IMR-90 (cell line): ENCODE results near the gene RASD2. TPM values are rescaled to one million over a fixed set of nuclear protein-coding genes. Genes with fewer than 3 reads are reported as not detected.

Experiments
- ATAC-seq: fragments of 200-7000 bp; cut with Tn5 transposase; 2 replicates; pipeline ENCODE4 v1.9.1; 2020; ENCODE audit warnings: low read depth, mild to moderate bottlenecking, moderate library complexity
- BruUV-seq: library from RNA; stranded (reverse); fragments of 400-500 nt; replicated peaks from 2 replicates; lab custom pipeline; 2021; lab: Mats Ljungman, UMichigan
- CTCF ChIA-PET: fragments of 300-600 bp; formaldehyde crosslinking; extraction: SDS; loops from one replicate; lab custom pipeline; 2021; ENCODE audit warnings: antibody characterized with exemption; lab: Yijun Ruan, JAX
- POLR2A ChIA-PET: fragments of 300-600 bp; sonication (Branson Sonifier 250); formaldehyde crosslinking; loops from one replicate; lab custom pipeline; 2022; ENCODE audit warnings: antibody characterized with exemption; ENCODE audit not compliant: unreplicated experiment; lab: Charles Lee
- DNase-seq: peaks from one replicate; pipeline ENCODE4 v3.0.0; 2013
- H2AFZ ChIP-seq: replicated peaks from 2 replicates; pipeline ENCODE3; 2013; ENCODE audit warnings: low read length, mild to moderate bottlenecking; ENCODE audit not compliant: poor library complexity
- H2AK5ac ChIP-seq: 2 replicates; pipeline ENCODE4 v1.6.1; 2013; ENCODE audit warnings: low read depth, low read length, inconsistent platforms
- H2AK9ac ChIP-seq: replicated peaks from 2 replicates; pipeline ENCODE3; 2013; ENCODE audit warnings: mild to moderate bottlenecking, low read depth, low read length, moderate library complexity; ENCODE audit not compliant: poor library complexity
- H2BK120ac ChIP-seq: 2 replicates; pipeline ENCODE4 v1.6.1; 2013; ENCODE audit warnings: low read depth, low read length, inconsistent platforms
- H2BK15ac ChIP-seq: 3 replicates; pipeline ENCODE4 v1.6.1; 2013; ENCODE audit warnings: low read depth, low read length, inconsistent platforms
- H2BK20ac ChIP-seq: 2 replicates; pipeline ENCODE4 v1.6.1; 2013; ENCODE audit warnings: low read depth, mild to moderate bottlenecking, inconsistent platforms, low read length, moderate library complexity
- H2BK5ac ChIP-seq: 2 replicates; pipeline ENCODE4 v1.6.1; 2013; ENCODE audit warnings: mild to moderate bottlenecking, low read depth, low read length, inconsistent platforms; ENCODE audit not compliant: poor library complexity, severe bottlenecking
- H3K14ac ChIP-seq: replicated peaks from 2 replicates; pipeline ENCODE4 v1.6.1; 2013; ENCODE audit warnings: low read depth, low read length, inconsistent platforms
- H3K18ac ChIP-seq: 2 replicates; pipeline ENCODE4 v1.6.1; 2013; ENCODE audit warnings: low read depth, low read length, control low read depth
- H3K23ac ChIP-seq: 2 replicates; pipeline ENCODE4 v1.6.1; 2013; ENCODE audit warnings: low read depth, low read length, inconsistent platforms
- H3K27ac ChIP-seq: 2 replicates; pipeline ENCODE4 v1.5.1; 2013; ENCODE audit warnings: mild to moderate bottlenecking, control low read depth, low read length; ENCODE audit not compliant: insufficient read depth
- H3K27me3 ChIP-seq: 2 replicates; pipeline ENCODE4 v1.6.1; 2013; ENCODE audit warnings: low read length; ENCODE audit not compliant: control insufficient read depth, insufficient read depth
- H3K36me3 ChIP-seq: 2 replicates; pipeline ENCODE4 v1.6.1; 2013; ENCODE audit warnings: low read length, mixed read lengths; ENCODE audit not compliant: control insufficient read depth, insufficient read depth
- H3K4ac ChIP-seq: 2 replicates; pipeline ENCODE4 v1.6.1; 2013; ENCODE audit warnings: low read depth, low read length, inconsistent platforms
- H3K4me1 ChIP-seq: 2 replicates; pipeline ENCODE4 v1.6.1; 2013; ENCODE audit warnings: low read length, mixed read lengths; ENCODE audit not compliant: control insufficient read depth, insufficient read depth
- H3K4me2 ChIP-seq: 2 replicates; pipeline ENCODE4 v1.6.1; 2013; ENCODE audit warnings: low read depth, mild to moderate bottlenecking, control low read depth, low read length, moderate library complexity
- H3K4me3 ChIP-seq: 2 replicates; pipeline ENCODE4 v1.5.1; 2013; ENCODE audit warnings: low read depth, mild to moderate bottlenecking, control low read depth, low read length, moderate library complexity; ENCODE audit not compliant: insufficient read depth
- H3K56ac ChIP-seq: 2 replicates; pipeline ENCODE4 v1.6.1; 2013; ENCODE audit warnings: low read length, inconsistent platforms; ENCODE audit not compliant: insufficient read depth; ENCODE audit errors: extremely low read depth
- H3K79me1 ChIP-seq, 2 experiments: 2 replicates each; pipeline ENCODE4 v1.6.1; 2013; ENCODE audit warnings: low read length in 2 of 2, inconsistent platforms in 1 of 2, low read depth in 1 of 2
- H3K9ac ChIP-seq: 2 replicates; pipeline ENCODE4 v1.6.1; 2013; ENCODE audit warnings: low read depth, low read length, control low read depth
- H3K9me1 ChIP-seq: 2 replicates; pipeline ENCODE4 v1.6.1; 2013; ENCODE audit warnings: low read length, inconsistent platforms; ENCODE audit not compliant: insufficient read depth
- H3K9me3 ChIP-seq: 2 replicates; pipeline ENCODE4 v1.6.1; 2013; ENCODE audit warnings: low read length; ENCODE audit not compliant: control insufficient read depth, insufficient read depth
- H4K20me1 ChIP-seq: 2 replicates; pipeline ENCODE4 v1.6.1; 2013; ENCODE audit warnings: low read length, inconsistent platforms; ENCODE audit not compliant: insufficient read depth
- H4K5ac ChIP-seq: 2 replicates; pipeline ENCODE4 v1.6.1; 2013; ENCODE audit warnings: mild to moderate bottlenecking, low read depth, low read length, control low read depth
- H4K8ac ChIP-seq, 2 experiments: 2 replicates each; pipeline ENCODE4 v1.6.1; 2013; ENCODE audit warnings: low read depth in 2 of 2, low read length in 2 of 2, control low read depth in 1 of 2, inconsistent platforms in 1 of 2
- H4K91ac ChIP-seq: 2 replicates; pipeline ENCODE4 v1.6.1; 2013; ENCODE audit warnings: low read depth, low read length, inconsistent platforms; ENCODE audit not compliant: insufficient read depth
- CEBPB ChIP-seq: IDR thresholded peaks from 2 replicates; pipeline ENCODE4 v1.6.1; 2012; ENCODE audit warnings: low read depth, low read length, improper control_type of control experiment
- CHD1 ChIP-seq: IDR thresholded peaks from 2 replicates; pipeline ENCODE4 v1.6.1; 2012; ENCODE audit warnings: low read depth, low read length, improper control_type of control experiment
- CTCF ChIP-seq: conservative IDR thresholded peaks from 2 replicates; pipeline ENCODE4 v1.5.1; 2012; ENCODE audit warnings: mild to moderate bottlenecking, low read depth, low read length, improper control_type of control experiment
- ELK1 ChIP-seq: fragments of 150-350 bp; IDR thresholded peaks from 2 replicates; pipeline ENCODE4 v1.6.1; 2016; ENCODE audit warnings: low read depth, mild to moderate bottlenecking, low read length, moderate library complexity, borderline replicate concordance
- FOS ChIP-seq: fragments of 150-350 bp; IDR thresholded peaks from 2 replicates; pipeline ENCODE4 v1.6.1; 2016; ENCODE audit warnings: low read depth, low read length
- MAFK ChIP-seq: IDR thresholded peaks from 2 replicates; pipeline ENCODE4 v1.6.1; 2012; ENCODE audit warnings: low read depth, low read length, improper control_type of control experiment
- MAZ ChIP-seq: IDR thresholded peaks from 2 replicates; pipeline ENCODE4 v1.6.1; 2012; ENCODE audit warnings: low read depth, mild to moderate bottlenecking, low read length, improper control_type of control experiment, moderate library complexity, borderline replicate concordance
- MXI1 ChIP-seq: IDR thresholded peaks from 2 replicates; pipeline ENCODE4 v1.6.1; 2012; ENCODE audit warnings: low read depth, mild to moderate bottlenecking, low read length, moderate library complexity, borderline replicate concordance
- NFE2L2 ChIP-seq: fragments of 150-350 bp; IDR thresholded peaks from 2 replicates; pipeline ENCODE4 v1.6.1; 2016; ENCODE audit warnings: low read depth, mild to moderate bottlenecking, low read length
- RFX5 ChIP-seq: IDR thresholded peaks from 2 replicates; pipeline ENCODE4 v1.8.0; 2012; ENCODE audit warnings: low read depth, mild to moderate bottlenecking, low read length, moderate library complexity
- SMC3 ChIP-seq: fragments of 150-350 bp; IDR thresholded peaks from 2 replicates; pipeline ENCODE4 v1.6.1; 2016; ENCODE audit warnings: low read depth, mild to moderate bottlenecking, antibody characterized with exemption, low read length, moderate library complexity
- USF2 ChIP-seq: fragments of 150-350 bp; IDR thresholded peaks from 2 replicates; pipeline ENCODE4 v1.6.1; 2017; ENCODE audit warnings: mild to moderate bottlenecking, antibody characterized with exemption, low read length, low read depth
- WGBS, 2 experiments: methylation state at CpG; one replicate each; pipeline versions ENCODE4 v1.1.5 to v1.1.7; 2013; ENCODE audit warnings: missing lambda C conversion rate in 2 of 2; ENCODE audit not compliant: insufficient read length in 1 of 2; ENCODE audit errors: extremely low coverage in 2 of 2; 5-methylcytosine and 5-hydroxymethylcytosine counted together
- dilution Hi-C: fragments of 300-500 bp; cut with HindIII; formaldehyde crosslinking; loops from one replicate; pipeline ENCODE4 v1.14.3; 2018; ENCODE audit warnings: low sequenced_read_pairs; ENCODE audit not compliant: unreplicated experiment
- in situ Hi-C: fragments of 300-500 bp; cut with MboI; formaldehyde crosslinking; loops from 3 replicates; pipeline ENCODE4 v1.14.3; 2019; ENCODE audit warnings: low sequenced_read_pairs, inconsistent platforms, mixed read lengths
- intact Hi-C: fragments of 100-400 bp; cut with micrococcal nuclease; formaldehyde crosslinking; loops from 2 replicates; pipeline ENCODE4 v1.10.0; 2022
- polyA plus RNA-seq, 3 experiments: library from polyadenylated mRNA; depleted of rRNA; stranded (reverse); fragments of >200 nt; gene quantifications; 2 replicates each; pipeline ENCODE4 v1.2.3, GENCODE V29; 2012; ENCODE audit warnings: low replicate concordance in 1 of 3
- total RNA-seq: library from RNA; depleted of rRNA; stranded (reverse); fragments of >200 nt; gene quantifications from 2 replicates; pipeline ENCODE4 v1.2.3, GENCODE V29; 2012

Gene RASD2
- total and polyA plus RNA-seq, 2 of the 4 experiments (the other 2 are of a cell fraction): under 0.01 to 0.32 TPM

- no peak overlapping the region for H2AFZ ChIP-seq
- POLR2A ChIA-PET: no interaction called here
- no peaks in the 10 kb centered on the region for H3K27me3 ChIP-seq
- H3K4me1 ChIP-seq: peaks cover 3% of the 10 kb centered on the region
- no peak overlapping the region for H2BK20ac ChIP-seq
- H4K5ac ChIP-seq: no peak overlapping the region
- H3K18ac ChIP-seq: no peak overlapping the region
- H2BK5ac ChIP-seq: no peak overlapping the region
- peaks cover 1% of the 10 kb centered on the region; the same call in 1 of the 2 replicates for H3K36me3 ChIP-seq
- H3K4me3 ChIP-seq: no peak overlapping the region
- H3K9me1 ChIP-seq: peaks cover under 1% of the 10 kb centered on the region; the same call in 1 of the 2 replicates
- H2AK9ac ChIP-seq: no peak overlapping the region
- no peak overlapping the region for H2BK15ac ChIP-seq
- no peaks in the 10 kb centered on the region; a peak in 1 of 4 replicates for H3K79me1 ChIP-seq
- 0 out of 2 replicates have a peak, but pooled peaks cover 5% of the 10 kb centered on the region for H4K20me1 ChIP-seq
- dilution Hi-C loops (no loop called here), in situ Hi-C loops (no loop called here), intact Hi-C loops (no loop called here)
- H3K27ac ChIP-seq: no peak overlapping the region
- H3K56ac ChIP-seq: no peak overlapping the region
- no peaks in the 10 kb centered on the region for H3K9me3 ChIP-seq
- CTCF ChIA-PET: no interaction called here
- H3K14ac ChIP-seq: no peak overlapping the region
- WGBS, 2 experiments: 80% methylated on average over 8 of the region's 9 CpGs; no CpG with 5 or more reads in 1 of the 2 experiments
- TF ChIP-seq NFE2L2: no peak
- TF ChIP-seq MAZ: no peak
- TF ChIP-seq FOS: no peak
- TF ChIP-seq CTCF: no peak
- no peak for TF ChIP-seq SMC3
- TF ChIP-seq MAFK: no peak
- TF ChIP-seq CHD1: no peak
- TF ChIP-seq CEBPB: no peak
- TF ChIP-seq USF2: no peak
- TF ChIP-seq ELK1: no peak
- TF ChIP-seq MXI1: no peak
- no peak for TF ChIP-seq RFX5
- H4K8ac ChIP-seq: no peak overlapping the region
- no peak for DNase-seq
- H2BK120ac ChIP-seq: no peak overlapping the region
- BruUV-seq: no TSS peak
- no peak overlapping the region for H3K23ac ChIP-seq
- no peak overlapping the region for H3K4ac ChIP-seq
- no peak overlapping the region for H3K9ac ChIP-seq
- H3K4me2 ChIP-seq: no peak overlapping the region
- no peak overlapping the region for H2AK5ac ChIP-seq
- ATAC-seq: no peak
- H4K91ac ChIP-seq: no peak overlapping the region
Measured at GRCh38 chr22:35544827-35545226, 4.2 kb downstream of the RASD2 start.
